IMR-90 (cell line): ENCODE measurements around the gene ZNF518A. TPM values are rescaled to one million over a fixed set of nuclear protein-coding genes. Genes with fewer than 3 reads are reported as not detected.

Experiments
- ATAC-seq: fragments of 200-7000 bp; cut with Tn5 transposase; 2 replicates; pipeline ENCODE4 v1.9.1; 2020; ENCODE audit warnings: low read depth, mild to moderate bottlenecking, moderate library complexity
- BruUV-seq: library from RNA; stranded (reverse); fragments of 400-500 nt; replicated peaks from 2 replicates; lab custom pipeline; 2021; lab: Mats Ljungman, UMichigan
- CTCF ChIA-PET: fragments of 300-600 bp; formaldehyde crosslinking; extraction: SDS; loops from one replicate; lab custom pipeline; 2021; ENCODE audit warnings: antibody characterized with exemption; lab: Yijun Ruan, JAX
- POLR2A ChIA-PET: fragments of 300-600 bp; sonication (Branson Sonifier 250); formaldehyde crosslinking; loops from one replicate; lab custom pipeline; 2022; ENCODE audit warnings: antibody characterized with exemption; ENCODE audit not compliant: unreplicated experiment; lab: Charles Lee
- DNase-seq: peaks from one replicate; pipeline ENCODE4 v3.0.0; 2013
- H2AFZ ChIP-seq: replicated peaks from 2 replicates; pipeline ENCODE3; 2013; ENCODE audit warnings: low read length, mild to moderate bottlenecking; ENCODE audit not compliant: poor library complexity
- H2AK5ac ChIP-seq: 2 replicates; pipeline ENCODE4 v1.6.1; 2013; ENCODE audit warnings: low read depth, low read length, inconsistent platforms
- H2AK9ac ChIP-seq: replicated peaks from 2 replicates; pipeline ENCODE3; 2013; ENCODE audit warnings: mild to moderate bottlenecking, low read depth, low read length, moderate library complexity; ENCODE audit not compliant: poor library complexity
- H2BK120ac ChIP-seq: 2 replicates; pipeline ENCODE4 v1.6.1; 2013; ENCODE audit warnings: low read depth, low read length, inconsistent platforms
- H2BK15ac ChIP-seq: 3 replicates; pipeline ENCODE4 v1.6.1; 2013; ENCODE audit warnings: low read depth, low read length, inconsistent platforms
- H2BK20ac ChIP-seq: 2 replicates; pipeline ENCODE4 v1.6.1; 2013; ENCODE audit warnings: low read depth, mild to moderate bottlenecking, inconsistent platforms, low read length, moderate library complexity
- H2BK5ac ChIP-seq: 2 replicates; pipeline ENCODE4 v1.6.1; 2013; ENCODE audit warnings: mild to moderate bottlenecking, low read depth, low read length, inconsistent platforms; ENCODE audit not compliant: poor library complexity, severe bottlenecking
- H3K14ac ChIP-seq: replicated peaks from 2 replicates; pipeline ENCODE4 v1.6.1; 2013; ENCODE audit warnings: low read depth, low read length, inconsistent platforms
- H3K18ac ChIP-seq: 2 replicates; pipeline ENCODE4 v1.6.1; 2013; ENCODE audit warnings: low read depth, low read length, control low read depth
- H3K23ac ChIP-seq: 2 replicates; pipeline ENCODE4 v1.6.1; 2013; ENCODE audit warnings: low read depth, low read length, inconsistent platforms
- H3K27ac ChIP-seq: 2 replicates; pipeline ENCODE4 v1.5.1; 2013; ENCODE audit warnings: mild to moderate bottlenecking, control low read depth, low read length; ENCODE audit not compliant: insufficient read depth
- H3K27me3 ChIP-seq: 2 replicates; pipeline ENCODE4 v1.6.1; 2013; ENCODE audit warnings: low read length; ENCODE audit not compliant: control insufficient read depth, insufficient read depth
- H3K36me3 ChIP-seq: 2 replicates; pipeline ENCODE4 v1.6.1; 2013; ENCODE audit warnings: low read length, mixed read lengths; ENCODE audit not compliant: control insufficient read depth, insufficient read depth
- H3K4ac ChIP-seq: 2 replicates; pipeline ENCODE4 v1.6.1; 2013; ENCODE audit warnings: low read depth, low read length, inconsistent platforms
- H3K4me1 ChIP-seq: 2 replicates; pipeline ENCODE4 v1.6.1; 2013; ENCODE audit warnings: low read length, mixed read lengths; ENCODE audit not compliant: control insufficient read depth, insufficient read depth
- H3K4me2 ChIP-seq: 2 replicates; pipeline ENCODE4 v1.6.1; 2013; ENCODE audit warnings: low read depth, mild to moderate bottlenecking, control low read depth, low read length, moderate library complexity
- H3K4me3 ChIP-seq: 2 replicates; pipeline ENCODE4 v1.5.1; 2013; ENCODE audit warnings: low read depth, mild to moderate bottlenecking, control low read depth, low read length, moderate library complexity; ENCODE audit not compliant: insufficient read depth
- H3K56ac ChIP-seq: 2 replicates; pipeline ENCODE4 v1.6.1; 2013; ENCODE audit warnings: low read length, inconsistent platforms; ENCODE audit not compliant: insufficient read depth; ENCODE audit errors: extremely low read depth
- H3K79me1 ChIP-seq, 2 experiments: 2 replicates each; pipeline ENCODE4 v1.6.1; 2013; ENCODE audit warnings: low read length in 2 of 2, inconsistent platforms in 1 of 2, low read depth in 1 of 2
- H3K9ac ChIP-seq: 2 replicates; pipeline ENCODE4 v1.6.1; 2013; ENCODE audit warnings: low read depth, low read length, control low read depth
- H3K9me1 ChIP-seq: 2 replicates; pipeline ENCODE4 v1.6.1; 2013; ENCODE audit warnings: low read length, inconsistent platforms; ENCODE audit not compliant: insufficient read depth
- H3K9me3 ChIP-seq: 2 replicates; pipeline ENCODE4 v1.6.1; 2013; ENCODE audit warnings: low read length; ENCODE audit not compliant: control insufficient read depth, insufficient read depth
- H4K20me1 ChIP-seq: 2 replicates; pipeline ENCODE4 v1.6.1; 2013; ENCODE audit warnings: low read length, inconsistent platforms; ENCODE audit not compliant: insufficient read depth
- H4K5ac ChIP-seq: 2 replicates; pipeline ENCODE4 v1.6.1; 2013; ENCODE audit warnings: mild to moderate bottlenecking, low read depth, low read length, control low read depth
- H4K8ac ChIP-seq, 2 experiments: 2 replicates each; pipeline ENCODE4 v1.6.1; 2013; ENCODE audit warnings: low read depth in 2 of 2, low read length in 2 of 2, control low read depth in 1 of 2, inconsistent platforms in 1 of 2
- H4K91ac ChIP-seq: 2 replicates; pipeline ENCODE4 v1.6.1; 2013; ENCODE audit warnings: low read depth, low read length, inconsistent platforms; ENCODE audit not compliant: insufficient read depth
- CEBPB ChIP-seq: IDR thresholded peaks from 2 replicates; pipeline ENCODE4 v1.6.1; 2012; ENCODE audit warnings: low read depth, low read length, improper control_type of control experiment
- CHD1 ChIP-seq: IDR thresholded peaks from 2 replicates; pipeline ENCODE4 v1.6.1; 2012; ENCODE audit warnings: low read depth, low read length, improper control_type of control experiment
- ELK1 ChIP-seq: fragments of 150-350 bp; IDR thresholded peaks from 2 replicates; pipeline ENCODE4 v1.6.1; 2016; ENCODE audit warnings: low read depth, mild to moderate bottlenecking, low read length, moderate library complexity, borderline replicate concordance
- FOS ChIP-seq: fragments of 150-350 bp; IDR thresholded peaks from 2 replicates; pipeline ENCODE4 v1.6.1; 2016; ENCODE audit warnings: low read depth, low read length
- MAFK ChIP-seq: IDR thresholded peaks from 2 replicates; pipeline ENCODE4 v1.6.1; 2012; ENCODE audit warnings: low read depth, low read length, improper control_type of control experiment
- MAZ ChIP-seq: IDR thresholded peaks from 2 replicates; pipeline ENCODE4 v1.6.1; 2012; ENCODE audit warnings: low read depth, mild to moderate bottlenecking, low read length, improper control_type of control experiment, moderate library complexity, borderline replicate concordance
- MXI1 ChIP-seq: IDR thresholded peaks from 2 replicates; pipeline ENCODE4 v1.6.1; 2012; ENCODE audit warnings: low read depth, mild to moderate bottlenecking, low read length, moderate library complexity, borderline replicate concordance
- NFE2L2 ChIP-seq: fragments of 150-350 bp; IDR thresholded peaks from 2 replicates; pipeline ENCODE4 v1.6.1; 2016; ENCODE audit warnings: low read depth, mild to moderate bottlenecking, low read length
- POLR2A ChIP-seq: IDR thresholded peaks from 2 replicates; pipeline ENCODE4 v1.6.1; 2012; ENCODE audit warnings: mild to moderate bottlenecking, low read depth, low read length
- RAD21 ChIP-seq: IDR thresholded peaks from 2 replicates; pipeline ENCODE4 v1.6.1; 2012; ENCODE audit warnings: low read length, improper control_type of control experiment
- RCOR1 ChIP-seq: IDR thresholded peaks from 2 replicates; pipeline ENCODE4 v1.6.1; 2012; ENCODE audit warnings: mild to moderate bottlenecking, low read length, improper control_type of control experiment; ENCODE audit not compliant: insufficient replicate concordance
- RFX5 ChIP-seq: IDR thresholded peaks from 2 replicates; pipeline ENCODE4 v1.8.0; 2012; ENCODE audit warnings: low read depth, mild to moderate bottlenecking, low read length, moderate library complexity
- SMC3 ChIP-seq: fragments of 150-350 bp; IDR thresholded peaks from 2 replicates; pipeline ENCODE4 v1.6.1; 2016; ENCODE audit warnings: low read depth, mild to moderate bottlenecking, antibody characterized with exemption, low read length, moderate library complexity
- USF2 ChIP-seq: fragments of 150-350 bp; IDR thresholded peaks from 2 replicates; pipeline ENCODE4 v1.6.1; 2017; ENCODE audit warnings: mild to moderate bottlenecking, antibody characterized with exemption, low read length, low read depth
- WGBS, 2 experiments: methylation state at CpG; one replicate each; pipeline versions ENCODE4 v1.1.5 to v1.1.7; 2013; ENCODE audit warnings: missing lambda C conversion rate in 2 of 2; ENCODE audit not compliant: insufficient read length in 1 of 2; ENCODE audit errors: extremely low coverage in 2 of 2; 5-methylcytosine and 5-hydroxymethylcytosine counted together
- dilution Hi-C: fragments of 300-500 bp; cut with HindIII; formaldehyde crosslinking; loops from one replicate; pipeline ENCODE4 v1.14.3; 2018; ENCODE audit warnings: low sequenced_read_pairs; ENCODE audit not compliant: unreplicated experiment
- in situ Hi-C: fragments of 300-500 bp; cut with MboI; formaldehyde crosslinking; loops from 3 replicates; pipeline ENCODE4 v1.14.3; 2019; ENCODE audit warnings: low sequenced_read_pairs, inconsistent platforms, mixed read lengths
- intact Hi-C: fragments of 100-400 bp; cut with micrococcal nuclease; formaldehyde crosslinking; loops from 2 replicates; pipeline ENCODE4 v1.10.0; 2022
- polyA plus RNA-seq, 3 experiments: library from polyadenylated mRNA; depleted of rRNA; stranded (reverse); fragments of >200 nt; gene quantifications; 2 replicates each; pipeline ENCODE4 v1.2.3, GENCODE V29; 2012; ENCODE audit warnings: low replicate concordance in 1 of 3
- total RNA-seq: library from RNA; depleted of rRNA; stranded (reverse); fragments of >200 nt; gene quantifications from 2 replicates; pipeline ENCODE4 v1.2.3, GENCODE V29; 2012

The ZNF518A gene
- total and polyA plus RNA-seq, 2 of the 4 experiments (the other 2 are of a cell fraction): 2.1 to 7.9 TPM

GRCh38 chr10:96130326-96130995, 364 bp downstream of the ZNF518A start (continued):
- TF ChIP-seq RFX5 (no peak), MAFK (no peak)

- H2BK20ac ChIP-seq: no peak overlapping the region
- no peak overlapping the region for H3K27ac ChIP-seq
- H3K4me3 ChIP-seq: no peak overlapping the region
- dilution Hi-C loops (no loop called here), in situ Hi-C loops (loop anchor here (5.0 kb wide), 1 partner anchor 84 kb away; no protein-coding TSS in a partner anchor), intact Hi-C loops (no loop called here)
- no peak overlapping the region for H3K4me2 ChIP-seq
- ChIA-PET CTCF (no interaction called here), POLR2A (no interaction called here)
- H3K9ac ChIP-seq: no peak overlapping the region
- no peaks in the 10 kb centered on the region for H3K9me1 ChIP-seq
- no TSS peak for BruUV-seq
- WGBS, 2 experiments: no CpG with 5 or more reads among the region's 3 CpGs
- no peak overlapping the region for H3K14ac ChIP-seq
- no peak for DNase-seq
- no peaks in the 10 kb centered on the region for H4K20me1 ChIP-seq
- no peak overlapping the region for H4K5ac ChIP-seq
- no peak overlapping the region for H4K8ac ChIP-seq
- peaks cover 2% of the 10 kb centered on the region; the same call in 1 of the 2 replicates for H3K36me3 ChIP-seq
- no peak for ATAC-seq
- peaks cover 0 to 7% of the 10 kb centered on the region in 2 experiments; a peak in 1 of 4 replicates for H3K79me1 ChIP-seq
- no peak overlapping the region for H3K18ac ChIP-seq
- H3K9me3 ChIP-seq: no peaks in the 10 kb centered on the region
- H2AK5ac ChIP-seq: no peak overlapping the region
- H2BK5ac ChIP-seq: no peak overlapping the region
- no peak overlapping the region for H3K4ac ChIP-seq
- no peak overlapping the region for H4K91ac ChIP-seq
- H3K27me3 ChIP-seq: no peaks in the 10 kb centered on the region
- no peak overlapping the region for H2BK120ac ChIP-seq
- no peak overlapping the region for H2AK9ac ChIP-seq
- no peak overlapping the region for H2BK15ac ChIP-seq
- no peak overlapping the region for H2AFZ ChIP-seq
- H3K23ac ChIP-seq: no peak overlapping the region
- H3K56ac ChIP-seq: no peak overlapping the region
- H3K4me1 ChIP-seq: no peaks in the 10 kb centered on the region
- TF ChIP-seq RFX5 (no peak), RCOR1 (no peak), MAZ (no peak), CEBPB (no peak), FOS (no peak), RAD21 (no peak), POLR2A (no peak), ELK1 (no peak), CHD1 (no peak), NFE2L2 (no peak), SMC3 (no peak), USF2 (no peak), MXI1 (no peak)
Measured at GRCh38 chr10:96131621-96132020, 1.5 kb downstream of the ZNF518A start.
